HepG2 (cell line): ENCODE data around the gene EBP. TPM values are rescaled to one million over a fixed set of nuclear protein-coding genes. Genes with fewer than 3 reads are reported as not detected.

ENCODE experiments used
- ARNT ChIP-seq: fragments of 450-650 bp; IDR thresholded peaks from 2 replicates; pipeline ENCODE4 v1.6.1; 2017
- DBP ChIP-seq: sonication (generic); formaldehyde crosslinking; IDR thresholded peaks from 2 replicates; pipeline ENCODE4 v1.4.0; 2020; ENCODE audit warnings: missing genetic modification reagents; ENCODE audit errors: not compliant biosample characterization
- E2F2 ChIP-seq: sonication (generic); formaldehyde crosslinking; IDR thresholded peaks from 2 replicates; pipeline ENCODE4 v1.4.0; 2020; ENCODE audit warnings: missing genetic modification reagents, borderline replicate concordance
- ZFAT ChIP-seq: sonication (generic); formaldehyde crosslinking; conservative IDR thresholded peaks from 2 replicates; pipeline ENCODE4 v1.8.1; 2023; ENCODE audit warnings: missing genetic modification reagents, inconsistent platforms
- ZNF142 ChIP-seq: sonication (generic); formaldehyde crosslinking; IDR thresholded peaks from 2 replicates; pipeline ENCODE4 v1.4.0; 2020; ENCODE audit warnings: missing genetic modification reagents
- ZNF282 ChIP-seq: fragments of 450-650 bp; IDR thresholded peaks from 2 replicates; pipeline ENCODE4 v1.6.1; 2018; ENCODE audit not compliant: partially characterized antibody
- ZNF30 ChIP-seq: sonication (generic); formaldehyde crosslinking; IDR thresholded peaks from 2 replicates; pipeline ENCODE4 v1.5.0; 2020; ENCODE audit warnings: mild to moderate bottlenecking, missing genetic modification reagents
- ZNF441 ChIP-seq: sonication (generic); formaldehyde crosslinking; IDR thresholded peaks from 2 replicates; pipeline ENCODE4 v1.7.0; 2021; ENCODE audit warnings: missing genetic modification reagents, borderline replicate concordance
- polyA plus RNA-seq, 8 experiments: library from polyadenylated mRNA; depleted of rRNA in 3 of 8; stranded (reverse) in 7 of 8; unstranded in 1 of 8; fragments of >200 nt; fragmentation: Illumina TruSeq in 4 of 8; extraction: Trizol in 4 of 8; gene quantifications; 2 replicates each; pipeline versions ENCODE4 v1.2.1 to v1.2.3, GENCODE V29; 2011 to 2016; ENCODE audit warnings: low read depth in 4 of 8, missing spikeins in 1 of 8, mixed read lengths in 1 of 8; ENCODE audit not compliant: insufficient read depth in 1 of 8
- total RNA-seq, 5 experiments: library from RNA; depleted of rRNA; stranded (reverse); fragments of >200 nt; fragmentation: Illumina TruSeq; extraction: Trizol; gene quantifications; 2 replicates each; pipeline ENCODE4 v1.2.3, GENCODE V29; 2016; ENCODE audit warnings: low read depth in 1 of 5
- TF ChIP-seq, protein P1 (sequence below): sonication (generic); formaldehyde crosslinking; IDR thresholded peaks from 2 replicates; pipeline ENCODE4 v1.4.0; 2020; ENCODE audit warnings: missing genetic modification reagents
- TF ChIP-seq, protein P2 (sequence below): sonication (generic); formaldehyde crosslinking; IDR thresholded peaks from 2 replicates; pipeline ENCODE4 v1.4.0; 2020; ENCODE audit warnings: missing genetic modification reagents

The EBP gene
- total and polyA plus RNA-seq, 2 of the 13 experiments (the other 11 are each of a cell fraction or from before 2014, with no cell fraction given) = 106 to 260 TPM

GRCh38 chrX:48475774-48476577 lies 45.6 kb upstream of the EBP start, which contains the start of gene FTSJ1 (continued):
- TF ChIP-seq, protein P1, sequence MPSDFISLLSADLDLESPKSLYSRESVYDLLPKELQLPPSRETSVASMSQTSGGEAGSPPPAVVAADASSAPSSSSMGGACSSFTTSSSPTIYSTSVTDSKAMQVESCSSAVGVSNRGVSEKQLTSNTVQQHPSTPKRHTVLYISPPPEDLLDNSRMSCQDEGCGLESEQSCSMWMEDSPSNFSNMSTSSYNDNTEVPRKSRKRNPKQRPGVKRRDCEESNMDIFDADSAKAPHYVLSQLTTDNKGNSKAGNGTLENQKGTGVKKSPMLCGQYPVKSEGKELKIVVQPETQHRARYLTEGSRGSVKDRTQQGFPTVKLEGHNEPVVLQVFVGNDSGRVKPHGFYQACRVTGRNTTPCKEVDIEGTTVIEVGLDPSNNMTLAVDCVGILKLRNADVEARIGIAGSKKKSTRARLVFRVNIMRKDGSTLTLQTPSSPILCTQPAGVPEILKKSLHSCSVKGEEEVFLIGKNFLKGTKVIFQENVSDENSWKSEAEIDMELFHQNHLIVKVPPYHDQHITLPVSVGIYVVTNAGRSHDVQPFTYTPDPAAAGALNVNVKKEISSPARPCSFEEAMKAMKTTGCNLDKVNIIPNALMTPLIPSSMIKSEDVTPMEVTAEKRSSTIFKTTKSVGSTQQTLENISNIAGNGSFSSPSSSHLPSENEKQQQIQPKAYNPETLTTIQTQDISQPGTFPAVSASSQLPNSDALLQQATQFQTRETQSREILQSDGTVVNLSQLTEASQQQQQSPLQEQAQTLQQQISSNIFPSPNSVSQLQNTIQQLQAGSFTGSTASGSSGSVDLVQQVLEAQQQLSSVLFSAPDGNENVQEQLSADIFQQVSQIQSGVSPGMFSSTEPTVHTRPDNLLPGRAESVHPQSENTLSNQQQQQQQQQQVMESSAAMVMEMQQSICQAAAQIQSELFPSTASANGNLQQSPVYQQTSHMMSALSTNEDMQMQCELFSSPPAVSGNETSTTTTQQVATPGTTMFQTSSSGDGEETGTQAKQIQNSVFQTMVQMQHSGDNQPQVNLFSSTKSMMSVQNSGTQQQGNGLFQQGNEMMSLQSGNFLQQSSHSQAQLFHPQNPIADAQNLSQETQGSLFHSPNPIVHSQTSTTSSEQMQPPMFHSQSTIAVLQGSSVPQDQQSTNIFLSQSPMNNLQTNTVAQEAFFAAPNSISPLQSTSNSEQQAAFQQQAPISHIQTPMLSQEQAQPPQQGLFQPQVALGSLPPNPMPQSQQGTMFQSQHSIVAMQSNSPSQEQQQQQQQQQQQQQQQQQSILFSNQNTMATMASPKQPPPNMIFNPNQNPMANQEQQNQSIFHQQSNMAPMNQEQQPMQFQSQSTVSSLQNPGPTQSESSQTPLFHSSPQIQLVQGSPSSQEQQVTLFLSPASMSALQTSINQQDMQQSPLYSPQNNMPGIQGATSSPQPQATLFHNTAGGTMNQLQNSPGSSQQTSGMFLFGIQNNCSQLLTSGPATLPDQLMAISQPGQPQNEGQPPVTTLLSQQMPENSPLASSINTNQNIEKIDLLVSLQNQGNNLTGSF (CRISPR knock-in tag) = no peak
- TF ChIP-seq ZFAT (CRISPR knock-in tag) (no peak), E2F2 (CRISPR knock-in tag) (0 out of 2 replicates have a peak, but pooled peaks have one; percentile 43), DBP (CRISPR knock-in tag) (no peak), ZNF441 (CRISPR knock-in tag) (no peak), ZNF142 (CRISPR knock-in tag) (peak; percentile 49; the same call in 1 of the 2 replicates), ARNT (no peak), ZNF30 (CRISPR knock-in tag) (no peak), ZNF282 (no peak)
- TF ChIP-seq, protein P2, sequence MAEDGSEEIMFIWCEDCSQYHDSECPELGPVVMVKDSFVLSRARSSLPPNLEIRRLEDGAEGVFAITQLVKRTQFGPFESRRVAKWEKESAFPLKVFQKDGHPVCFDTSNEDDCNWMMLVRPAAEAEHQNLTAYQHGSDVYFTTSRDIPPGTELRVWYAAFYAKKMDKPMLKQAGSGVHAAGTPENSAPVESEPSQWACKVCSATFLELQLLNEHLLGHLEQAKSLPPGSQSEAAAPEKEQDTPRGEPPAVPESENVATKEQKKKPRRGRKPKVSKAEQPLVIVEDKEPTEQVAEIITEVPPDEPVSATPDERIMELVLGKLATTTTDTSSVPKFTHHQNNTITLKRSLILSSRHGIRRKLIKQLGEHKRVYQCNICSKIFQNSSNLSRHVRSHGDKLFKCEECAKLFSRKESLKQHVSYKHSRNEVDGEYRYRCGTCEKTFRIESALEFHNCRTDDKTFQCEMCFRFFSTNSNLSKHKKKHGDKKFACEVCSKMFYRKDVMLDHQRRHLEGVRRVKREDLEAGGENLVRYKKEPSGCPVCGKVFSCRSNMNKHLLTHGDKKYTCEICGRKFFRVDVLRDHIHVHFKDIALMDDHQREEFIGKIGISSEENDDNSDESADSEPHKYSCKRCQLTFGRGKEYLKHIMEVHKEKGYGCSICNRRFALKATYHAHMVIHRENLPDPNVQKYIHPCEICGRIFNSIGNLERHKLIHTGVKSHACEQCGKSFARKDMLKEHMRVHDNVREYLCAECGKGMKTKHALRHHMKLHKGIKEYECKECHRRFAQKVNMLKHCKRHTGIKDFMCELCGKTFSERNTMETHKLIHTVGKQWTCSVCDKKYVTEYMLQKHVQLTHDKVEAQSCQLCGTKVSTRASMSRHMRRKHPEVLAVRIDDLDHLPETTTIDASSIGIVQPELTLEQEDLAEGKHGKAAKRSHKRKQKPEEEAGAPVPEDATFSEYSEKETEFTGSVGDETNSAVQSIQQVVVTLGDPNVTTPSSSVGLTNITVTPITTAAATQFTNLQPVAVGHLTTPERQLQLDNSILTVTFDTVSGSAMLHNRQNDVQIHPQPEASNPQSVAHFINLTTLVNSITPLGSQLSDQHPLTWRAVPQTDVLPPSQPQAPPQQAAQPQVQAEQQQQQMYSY (CRISPR knock-in tag) = no peak
